ENCODE results near the gene USP4.

DNA sequence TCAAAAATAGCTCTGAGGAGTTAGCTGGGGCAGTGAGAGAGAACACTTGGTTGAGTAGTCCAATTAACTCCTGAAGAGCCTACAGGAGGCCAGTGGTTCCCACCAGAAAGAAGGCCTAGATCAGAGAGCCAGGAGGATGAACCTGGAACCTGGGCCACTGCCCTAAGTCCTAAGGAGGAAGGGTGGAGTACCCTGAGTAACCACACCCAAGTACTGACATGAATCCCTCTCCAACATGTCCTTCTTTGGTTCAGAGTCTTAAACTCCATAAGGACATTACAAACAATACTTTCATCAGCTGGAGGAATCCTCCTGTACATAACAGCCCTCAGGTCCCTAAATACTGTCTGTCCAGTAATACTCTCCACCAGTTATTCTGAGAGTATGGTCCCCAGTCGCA is 37.2 kb downstream of the USP4 start:
- TF ChIP-seq, protein P1, sequence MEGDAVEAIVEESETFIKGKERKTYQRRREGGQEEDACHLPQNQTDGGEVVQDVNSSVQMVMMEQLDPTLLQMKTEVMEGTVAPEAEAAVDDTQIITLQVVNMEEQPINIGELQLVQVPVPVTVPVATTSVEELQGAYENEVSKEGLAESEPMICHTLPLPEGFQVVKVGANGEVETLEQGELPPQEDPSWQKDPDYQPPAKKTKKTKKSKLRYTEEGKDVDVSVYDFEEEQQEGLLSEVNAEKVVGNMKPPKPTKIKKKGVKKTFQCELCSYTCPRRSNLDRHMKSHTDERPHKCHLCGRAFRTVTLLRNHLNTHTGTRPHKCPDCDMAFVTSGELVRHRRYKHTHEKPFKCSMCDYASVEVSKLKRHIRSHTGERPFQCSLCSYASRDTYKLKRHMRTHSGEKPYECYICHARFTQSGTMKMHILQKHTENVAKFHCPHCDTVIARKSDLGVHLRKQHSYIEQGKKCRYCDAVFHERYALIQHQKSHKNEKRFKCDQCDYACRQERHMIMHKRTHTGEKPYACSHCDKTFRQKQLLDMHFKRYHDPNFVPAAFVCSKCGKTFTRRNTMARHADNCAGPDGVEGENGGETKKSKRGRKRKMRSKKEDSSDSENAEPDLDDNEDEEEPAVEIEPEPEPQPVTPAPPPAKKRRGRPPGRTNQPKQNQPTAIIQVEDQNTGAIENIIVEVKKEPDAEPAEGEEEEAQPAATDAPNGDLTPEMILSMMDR (IDR thresholded peaks at IDR 0.05; ENCODE audit: insufficient read depth, low read depth, low read length), result no peak
- TF ChIP-seq EZH2 (IDR thresholded peaks at IDR 0.05; ENCODE audit: insufficient read depth, low read length), result no peak

All from astrocyte (in vitro differentiated cells and primary cell).